SH-SY5Y (cell line): ENCODE measurements around the gene SPTSSA.

Experiments
- GATA2 ChIP-seq: IDR thresholded peaks from 2 replicates; pipeline ENCODE4 v1.6.1; 2011; ENCODE audit warnings: mild to moderate bottlenecking, low read depth, low read length
- GATA3 ChIP-seq: IDR thresholded peaks from 2 replicates; pipeline ENCODE4 v1.6.1; 2011; ENCODE audit warnings: low read depth, mild to moderate bottlenecking, low read length, moderate library complexity

DNA sequence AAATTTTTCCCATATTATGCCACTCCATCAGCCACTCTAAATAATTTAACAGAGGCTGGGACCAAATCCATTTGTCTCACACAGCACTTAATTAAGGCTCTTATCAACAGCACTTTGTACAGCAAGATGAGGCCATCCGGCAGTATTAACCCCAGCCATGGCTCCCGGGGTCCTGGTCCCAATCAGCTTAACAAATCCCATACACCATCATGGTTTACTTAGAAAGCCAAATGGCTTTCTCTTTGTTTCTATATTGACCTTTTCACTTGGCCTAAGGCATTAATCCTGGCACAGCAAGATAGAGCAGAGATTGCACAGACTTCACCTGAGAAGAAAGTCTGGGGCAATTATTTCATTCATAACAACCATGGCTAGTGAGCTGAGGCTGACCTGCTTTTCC, 38.6 kb downstream of the SPTSSA start:
- peak; percentile 82; the same call in 1 of the 2 replicates for TF ChIP-seq GATA3
- peak; percentile 85 for TF ChIP-seq GATA2
